GM12878 (cell line): ENCODE results near the gene DNAAF1. TPM values are rescaled to one million over a fixed set of nuclear protein-coding genes. Genes with fewer than 3 reads are reported as not detected.

Source experiments
- ATAC-seq: fragments of 200-7000 bp; cut with Tn5 transposase; 3 replicates; pipeline ENCODE4 v1.9.1; 2020; ENCODE audit warnings: mild to moderate bottlenecking, moderate library complexity
- BruUV-seq: library from RNA; stranded (reverse); fragments of 400-500 nt; replicated peaks from 2 replicates; lab custom pipeline; 2021; lab: Mats Ljungman, UMichigan
- CTCF ChIA-PET: fragments of 300-600 bp; sonication (Branson Sonifier 250); formaldehyde crosslinking; extraction: SDS; loops from one replicate; lab custom pipeline; 2021; ENCODE audit warnings: inconsistent platforms; lab: Yijun Ruan, JAX
- POLR2A ChIA-PET: fragments of 350-600 bp; formaldehyde crosslinking; extraction: SDS; loops from one replicate; lab custom pipeline; 2021; ENCODE audit warnings: inconsistent platforms; lab: Charles Lee
- RAD21 ChIA-PET: fragments of 300-600 bp; sonication (Branson Sonifier 250); formaldehyde crosslinking; loops from one replicate; lab custom pipeline; 2023; ENCODE audit warnings: antibody characterized with exemption; ENCODE audit not compliant: unreplicated experiment; lab: Charles Lee
- SMC1A ChIA-PET: fragments of 300-600 bp; sonication (Branson Sonifier 250); formaldehyde crosslinking; loops from one replicate; lab custom pipeline; 2023; ENCODE audit not compliant: unreplicated experiment, uncharacterized antibody; lab: Charles Lee
- DNase-seq: peaks from one replicate; pipeline ENCODE4 v3.0.0-alpha.2; 2011; ENCODE audit warnings: low read depth, low spot score
- FAIRE-seq: peaks from 3 replicates; lab custom pipeline; 2011; peaks lifted over from hg19 to GRCh38; lab: Jason Lieb, UNC
- H2AFZ ChIP-seq: 2 replicates; pipeline ENCODE4 v1.6.0; 2011; ENCODE audit warnings: low read depth, low read length, control low read depth; ENCODE audit not compliant: control insufficient read depth
- H3K27ac ChIP-seq: 2 replicates; pipeline ENCODE4 v1.5.1; 2011; ENCODE audit warnings: control low read depth; ENCODE audit not compliant: control insufficient read depth, insufficient read depth
- H3K27me3 ChIP-seq, 2 experiments: replicated peaks in 1 of 2; 2 replicates each; pipeline versions ENCODE4 v1.6.0 to v1.6.1; 2011; ENCODE audit warnings: low read length in 1 of 2; ENCODE audit not compliant: control insufficient read depth in 2 of 2, insufficient read depth in 2 of 2
- H3K36me3 ChIP-seq, 2 experiments: 2 replicates each; pipeline ENCODE4 v1.5.1; 2011; ENCODE audit warnings: low read length in 1 of 2; ENCODE audit not compliant: control insufficient read depth in 2 of 2, insufficient read depth in 2 of 2
- H3K4me1 ChIP-seq: 2 replicates; pipeline ENCODE4 v1.6.1; 2011; ENCODE audit warnings: mild to moderate bottlenecking, low read length, moderate library complexity, mixed read lengths; ENCODE audit not compliant: control insufficient read depth, insufficient read depth
- H3K4me2 ChIP-seq: 2 replicates; pipeline ENCODE4 v1.6.0; 2011; ENCODE audit warnings: control low read depth; ENCODE audit not compliant: control insufficient read depth, insufficient read depth
- H3K4me3 ChIP-seq: fragments of 200-600 bp; sonication (generic); 2 replicates; pipeline ENCODE4 v1.5.1; 2016
- H3K79me2 ChIP-seq: 2 replicates; pipeline ENCODE4 v1.6.0; 2011; ENCODE audit warnings: low read length; ENCODE audit not compliant: control insufficient read depth, insufficient read depth
- H3K9ac ChIP-seq: 2 replicates; pipeline ENCODE4 v1.8.0; 2011; ENCODE audit warnings: low read length, control low read depth, mixed read lengths; ENCODE audit not compliant: control insufficient read depth, insufficient read depth
- H3K9me3 ChIP-seq: replicated peaks from 3 replicates; pipeline ENCODE4 v1.5.1; 2011; ENCODE audit warnings: mild to moderate bottlenecking, low read length; ENCODE audit not compliant: control insufficient read depth, insufficient read depth
- H4K20me1 ChIP-seq: 2 replicates; pipeline ENCODE4 v1.6.0; 2011; ENCODE audit not compliant: control insufficient read depth, insufficient read depth
- EGR1 ChIP-seq, 2 experiments: IDR thresholded peaks; 1 replicate in 1 of 2; 2 replicates in 1 of 2; pipeline ENCODE4 v1.6.1; 2011 to 2012; ENCODE audit warnings: low read depth in 2 of 2, low read length in 2 of 2, borderline replicate concordance in 1 of 2, mild to moderate bottlenecking in 1 of 2, moderate library complexity in 1 of 2
- ESRRA ChIP-seq: IDR thresholded peaks from 2 replicates; pipeline ENCODE4 v1.6.1; 2012; ENCODE audit warnings: mild to moderate bottlenecking, low read length, improper control_type of control experiment
- ETV6 ChIP-seq, 2 experiments: fragments of 450-650 bp in 1 of 2; IDR thresholded peaks in 1 of 2; conservative IDR thresholded peaks in 1 of 2; 2 replicates each; pipeline ENCODE4 v1.6.1; 2014; ENCODE audit warnings: antibody characterized with exemption in 1 of 2, borderline replicate concordance in 1 of 2, low read depth in 1 of 2, mild to moderate bottlenecking in 1 of 2, moderate library complexity in 1 of 2
- HDAC2 ChIP-seq: fragments of 200-600 bp; sonication (generic); IDR thresholded peaks from 2 replicates; pipeline ENCODE4 v1.6.1; 2017
- MTA3 ChIP-seq: IDR thresholded peaks from 2 replicates; pipeline ENCODE4 v1.6.1; 2012; ENCODE audit warnings: low read length, inconsistent platforms, borderline replicate concordance
- RFX5 ChIP-seq: IDR thresholded peaks from 2 replicates; pipeline ENCODE4 v1.6.1; 2011; ENCODE audit warnings: low read depth, low read length, improper control_type of control experiment
- TAF1 ChIP-seq: IDR thresholded peaks from 2 replicates; pipeline ENCODE4 v1.6.1; 2011; ENCODE audit warnings: mild to moderate bottlenecking, low read depth, low read length, borderline replicate concordance
- ZBED1 ChIP-seq: IDR thresholded peaks from 2 replicates; pipeline ENCODE4 v1.6.1; 2016; ENCODE audit warnings: borderline replicate concordance
- WGBS: methylation state at CpG from one replicate; pipeline ENCODE4 v1.1.6; 2016; ENCODE audit warnings: low lambda C conversion rate; ENCODE audit not compliant: insufficient replicate concordance, insufficient coverage; ENCODE audit errors: missing lambda C conversion rate; 5-methylcytosine and 5-hydroxymethylcytosine counted together
- in situ Hi-C: fragments of 300-500 bp; cut with MboI; formaldehyde crosslinking; loops from 9 replicates; pipeline ENCODE4 v1.14.3; 2018; ENCODE audit warnings: mixed read lengths
- intact Hi-C: fragments of 100-400 bp; cut with micrococcal nuclease; formaldehyde crosslinking; loops from one replicate; pipeline ENCODE4 v1.14.2; 2022; ENCODE audit not compliant: unreplicated experiment
- polyA plus RNA-seq, 11 experiments: library from polyadenylated mRNA; depleted of rRNA in 4 of 11; unstranded in 6 of 11; stranded (reverse) in 5 of 11; fragments of >200 nt; fragmentation: Nextera tagmentation in 4 of 11; fragmentation: Illumina TruSeq in 1 of 11; extraction: Ambion mirVana in 4 of 11; extraction: Trizol in 1 of 11; gene quantifications; 1 replicate in 1 of 11; 2 replicates in 10 of 11; pipeline versions ENCODE4 v1.2.1 to v1.2.3, GENCODE V29; 2011 to 2016; ENCODE audit warnings: inconsistent platforms in 2 of 11, missing spikeins in 2 of 11, low read depth in 1 of 11
- total RNA-seq, 4 experiments: library from RNA; depleted of rRNA in 3 of 4; stranded (reverse); fragments of >200 nt in 3 of 4; fragmentation: Illumina TruSeq in 1 of 4; extraction: Trizol in 1 of 4; gene quantifications; 2 replicates each; pipeline versions ENCODE4 v1.2.1 to v1.2.3, GENCODE V29; 2013 to 2021

DNAAF1 gene
- total and polyA plus RNA-seq, 10 of the 15 experiments (the other 5 are each of a cell fraction or from before 2014, with no cell fraction given), result 0.02 to 0.76 (median 0.08) TPM; not detected in 6

GRCh38 chr16:84183572-84183875, 38.4 kb downstream of the DNAAF1 start:
- H3K79me2 ChIP-seq, result peaks cover 17% of the 10 kb centered on the region
- H3K9me3 ChIP-seq, result no peaks in the 10 kb centered on the region
- H3K27me3 ChIP-seq, result no peaks in the 10 kb centered on the region
- no peak for FAIRE-seq
- no peak overlapping the region for H3K27ac ChIP-seq
- no peaks in the 10 kb centered on the region for H3K4me1 ChIP-seq
- H2AFZ ChIP-seq, result no peak overlapping the region
- H4K20me1 ChIP-seq, result no peaks in the 10 kb centered on the region
- ChIA-PET POLR2A (no interaction called here), CTCF (interaction anchor here (0.8 kb wide), 1 partner anchor 119 kb away, joined by 3 read pairs; no protein-coding TSS in a partner anchor)
- intact Hi-C loops (no loop called here), in situ Hi-C loops (loop anchor here (5.0 kb wide), 1 partner anchor 226 kb away; no protein-coding TSS in a partner anchor)
- 92% methylated on average over 5 of the region's 5 CpGs for WGBS
- no TSS peak for BruUV-seq
- no peak for DNase-seq
- H3K9ac ChIP-seq, result no peak overlapping the region
- H3K4me2 ChIP-seq, result no peak overlapping the region
- no peak for TF ChIP-seq MTA3
- TF ChIP-seq ZBED1, result no peak
- no peak for TF ChIP-seq ETV6 (conservative IDR thresholded peaks at IDR 0.05 in 1 of 2, IDR thresholded peaks at IDR 0.05 in 1 of 2; ENCODE audit: borderline replicate concordance in 1 of 2, low read depth in 1 of 2)
- TF ChIP-seq TAF1, result no peak
- TF ChIP-seq EGR1 (IDR thresholded peaks at IDR 0.05; ENCODE audit: borderline replicate concordance in 1 of 2, low read depth in 2 of 2, low read length in 2 of 2), result no peak
- TF ChIP-seq ESRRA, result no peak
- no peak for TF ChIP-seq RFX5
- no peak for TF ChIP-seq HDAC2
- TF ChIP-seq, all 136 proteins: peak for 0
- RAD21 ChIA-PET, result no interaction called here
- no peak overlapping the region for H3K4me3 ChIP-seq
- peaks cover 0 to 23% of the 10 kb centered on the region in 2 experiments; a peak in 3 of 4 replicates for H3K36me3 ChIP-seq
- SMC1A ChIA-PET, result no interaction called here
- ATAC-seq, result no peak
